Measurements from ENCODE around the gene VAV1.
"Not testable (repeated sequence)": the region's sequence is repeated elsewhere in the genome, so short reads cannot be mapped to it uniquely, and the experiment has no call there.

The VAV1 gene

GRCh38 chr19:6760606-6761005 is 11.9 kb upstream of the VAV1 start:
- no peak for ATAC-seq

DNA sequence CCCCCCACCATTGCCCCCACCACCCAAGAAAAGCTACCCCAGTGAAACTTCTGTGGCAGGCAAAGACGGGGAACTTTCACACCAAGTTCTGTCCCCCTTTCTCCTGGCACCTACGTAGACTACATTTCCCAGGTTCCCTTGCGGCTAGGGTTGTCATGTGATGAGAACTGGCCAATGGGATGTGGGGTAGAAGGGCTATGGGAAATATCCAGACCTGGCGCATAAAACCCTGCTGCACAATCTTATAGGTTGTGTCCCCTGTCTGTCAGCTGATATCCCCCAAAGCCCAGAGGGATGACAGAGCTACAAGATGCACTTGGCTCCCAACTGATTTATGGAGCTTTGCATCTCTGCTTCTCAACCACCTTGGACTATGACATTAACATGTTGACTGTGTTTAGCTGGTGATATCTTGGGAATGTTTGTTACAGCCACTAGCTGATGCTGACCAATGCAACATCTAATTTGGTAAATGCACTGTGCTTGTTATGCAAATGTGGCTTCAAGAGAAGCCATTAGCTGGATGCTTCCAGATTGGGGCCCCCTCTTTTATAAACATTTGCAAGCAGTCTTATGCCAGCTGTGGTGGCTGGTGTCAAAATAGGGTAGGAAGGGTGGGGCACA is 11.3 kb upstream of the VAV1 start:
- ATAC-seq: peak in 1 of 2 donors; percentile 48

- not testable (repeated sequence) for ATAC-seq
Observed at GRCh38 chr19:6762253-6762797, 10.2 kb upstream of the VAV1 start.

GRCh38 chr19:6765738-6766356 is 6.7 kb upstream of the VAV1 start:
- ATAC-seq: no peak

- ATAC-seq: no peak
Observed at GRCh38 chr19:6766357-6767080, 6.0 kb upstream of the VAV1 start.

- peak; percentile 43 to 49 for ATAC-seq
Observed at GRCh38 chr19:6767081-6767356, 5.5 kb upstream of the VAV1 start.

- peak; percentile 69 to 73 for ATAC-seq
Observed at GRCh38 chr19:6767357-6768235, 4.9 kb upstream of the VAV1 start, which contains the start of gene SH2D3A. Gene SH2D3A, minus strand, starts transcription at chr19:6767435. Its CDS starts 3,687 bp downstream, at chr19:6763748.

DNA sequence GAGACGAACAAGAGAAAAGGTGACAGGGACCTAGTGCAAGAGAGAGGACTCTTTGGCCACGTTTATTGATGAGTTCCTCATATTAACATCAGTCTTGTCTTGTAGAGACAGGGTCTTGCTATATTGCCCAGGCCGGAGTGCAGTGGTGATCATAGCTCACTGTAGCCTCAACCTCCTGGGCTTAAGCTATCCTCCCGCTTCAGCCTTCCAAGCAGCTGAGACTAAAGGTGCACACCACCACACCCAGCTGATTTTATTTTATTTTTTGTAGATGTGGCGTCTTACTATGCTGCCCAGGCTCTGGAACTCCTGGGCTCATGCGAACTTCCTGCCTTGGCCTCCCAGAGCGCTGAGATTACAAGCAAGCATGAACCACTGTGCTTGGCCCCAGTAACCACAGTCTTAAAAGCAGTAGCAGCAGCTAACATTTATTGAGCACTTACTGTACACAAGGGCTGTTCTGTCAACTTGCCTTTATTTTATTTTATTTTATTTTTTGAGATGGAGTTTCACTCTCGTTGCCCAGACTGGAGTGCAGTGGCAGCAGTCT is 4.2 kb upstream of the VAV1 start:
- ATAC-seq: no peak

DNA sequence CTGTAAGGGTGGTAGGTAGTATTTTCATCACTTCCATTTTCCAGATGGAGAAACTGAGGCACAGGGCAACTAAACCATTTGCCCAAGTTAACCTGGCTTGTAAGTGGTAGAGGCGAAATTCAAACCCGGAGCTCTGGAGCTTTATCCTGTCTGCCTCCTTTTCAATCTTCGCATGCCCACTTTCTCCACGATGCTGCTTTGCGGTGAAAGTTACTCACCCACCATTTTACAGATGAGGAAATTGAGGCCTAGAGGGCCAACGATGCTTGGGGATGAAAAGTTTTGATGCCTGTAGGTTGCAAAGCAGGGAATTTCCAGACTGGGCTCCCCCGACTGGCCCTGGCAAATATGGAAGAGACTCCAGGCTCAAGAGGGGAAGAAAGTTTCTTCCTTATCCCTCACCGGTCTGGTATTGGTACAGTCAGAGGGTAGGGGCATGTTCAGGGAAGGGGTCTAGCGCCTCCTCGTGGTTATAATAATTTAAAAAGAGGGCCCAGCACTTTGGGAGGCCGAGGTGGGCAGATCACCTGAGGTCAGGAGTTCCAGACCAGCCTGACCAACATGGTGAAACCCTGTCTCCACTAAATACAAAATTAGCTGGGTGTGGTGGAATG is 3.4 kb upstream of the VAV1 start:
- ATAC-seq: no peak

DNA sequence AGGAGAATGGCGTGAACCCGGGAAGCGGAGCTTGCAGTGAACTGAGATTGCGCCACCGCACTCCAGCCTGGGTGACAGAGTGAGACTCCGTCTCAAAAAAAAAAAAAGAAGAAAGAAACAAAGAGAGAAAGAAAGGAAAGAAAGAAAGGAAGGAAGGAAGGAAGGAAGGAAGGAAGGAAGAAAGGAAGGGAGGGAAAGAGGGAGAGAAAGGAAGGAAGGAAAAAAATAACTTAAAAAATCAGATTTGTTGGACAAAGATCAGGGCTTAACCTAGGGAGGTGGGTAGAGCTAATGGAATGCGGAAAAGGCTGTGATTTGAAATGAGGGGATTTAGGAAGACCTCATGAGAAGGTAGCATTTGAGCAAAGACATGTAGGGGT is 870 bp upstream of the VAV1 start:
- not testable (repeated sequence) for ATAC-seq

GRCh38 chr19:6772866-6773322 is 386 bp downstream of the VAV1 start:
- ATAC-seq: no peak

DNA sequence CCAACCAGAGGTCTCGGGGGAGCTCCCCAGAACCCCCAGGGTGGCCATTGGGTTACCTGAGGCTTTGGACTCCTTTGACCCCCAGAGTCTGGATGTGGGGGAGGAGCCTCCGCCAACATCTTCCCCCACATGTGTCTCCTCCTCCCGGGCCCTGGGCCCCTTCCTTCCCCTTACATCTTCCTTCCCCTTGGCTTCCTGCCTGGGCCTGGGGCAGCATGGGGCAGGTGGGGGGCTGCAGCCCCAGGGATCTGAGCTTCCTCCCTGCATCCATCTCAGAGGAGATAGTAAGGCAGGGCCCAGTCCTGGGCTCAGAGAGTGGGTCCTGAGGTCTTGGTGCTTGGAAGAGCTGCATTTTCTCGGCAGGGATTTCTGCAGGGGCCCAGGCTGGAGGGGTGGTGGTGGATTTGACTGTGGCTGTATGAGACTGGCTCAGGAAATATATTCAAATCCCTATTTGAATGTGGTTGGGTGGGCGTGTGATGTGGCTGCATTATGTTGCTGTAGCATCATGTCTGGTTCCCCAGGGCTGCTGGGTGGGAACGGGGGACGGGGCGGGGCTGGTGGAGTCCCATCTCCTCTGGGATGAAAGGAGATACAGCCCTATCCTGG is 919 bp downstream of the VAV1 start:
- peak; percentile 35 to 41 for ATAC-seq

DNA sequence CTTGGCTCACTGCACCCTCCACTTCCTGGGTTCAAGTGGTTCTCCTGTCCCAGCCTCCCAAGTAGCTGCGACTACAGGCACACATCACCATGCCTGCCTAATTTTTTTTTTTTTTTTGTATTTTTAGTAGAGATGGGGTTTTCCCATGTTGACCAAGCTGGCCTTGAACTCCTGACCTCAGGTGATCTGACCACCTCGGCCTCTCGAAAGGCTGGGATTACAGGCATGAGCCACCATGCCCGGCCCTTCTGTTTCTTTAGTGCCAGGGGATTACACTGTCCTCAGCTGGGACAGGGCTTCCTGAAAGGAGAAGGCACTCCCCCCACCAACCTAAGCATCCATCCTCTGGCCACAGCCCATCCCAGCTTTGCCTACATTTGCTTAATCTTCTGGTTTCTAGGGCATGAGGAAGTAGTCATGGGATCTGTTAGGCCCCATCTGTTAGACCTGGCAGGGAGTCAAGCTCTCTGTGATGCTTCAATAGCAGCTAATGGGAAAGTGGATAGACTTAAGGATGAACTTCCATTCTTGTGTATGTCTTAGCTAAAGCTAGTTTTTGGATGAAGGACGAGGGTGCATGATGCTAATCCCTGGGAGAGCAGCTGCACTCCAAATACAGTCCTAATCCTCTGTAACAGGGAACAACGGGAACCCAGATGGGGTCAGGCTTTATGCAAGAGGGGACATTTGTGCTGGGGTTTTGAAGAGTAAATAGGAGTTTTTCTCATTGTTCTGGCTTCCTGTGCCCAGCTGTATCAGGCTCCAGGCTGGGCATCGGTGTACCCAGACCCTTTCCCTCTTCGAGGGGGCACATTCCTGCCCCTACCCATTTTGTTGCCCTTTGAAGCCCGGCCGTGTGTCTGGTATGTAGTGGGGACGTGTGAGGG is 2.6 kb downstream of the VAV1 start:
- no peak for ATAC-seq

DNA sequence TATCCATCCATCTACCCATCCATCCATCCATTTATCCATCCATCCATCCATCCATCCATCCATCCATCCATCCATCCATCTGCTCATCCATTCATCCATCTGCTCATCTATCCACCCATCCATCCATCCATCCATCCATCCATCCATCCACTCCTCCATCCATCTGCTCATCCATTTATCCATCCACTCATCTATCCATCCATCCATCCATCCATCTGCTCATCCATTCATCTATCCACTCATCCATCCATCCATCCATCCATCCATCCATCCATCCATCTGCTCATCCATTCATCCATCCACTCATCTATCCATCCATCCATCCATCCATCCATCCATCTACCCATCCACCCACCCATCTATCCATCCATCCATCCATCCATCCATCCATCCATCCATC is 3.5 kb downstream of the VAV1 start:
- not testable (repeated sequence) for ATAC-seq

DNA sequence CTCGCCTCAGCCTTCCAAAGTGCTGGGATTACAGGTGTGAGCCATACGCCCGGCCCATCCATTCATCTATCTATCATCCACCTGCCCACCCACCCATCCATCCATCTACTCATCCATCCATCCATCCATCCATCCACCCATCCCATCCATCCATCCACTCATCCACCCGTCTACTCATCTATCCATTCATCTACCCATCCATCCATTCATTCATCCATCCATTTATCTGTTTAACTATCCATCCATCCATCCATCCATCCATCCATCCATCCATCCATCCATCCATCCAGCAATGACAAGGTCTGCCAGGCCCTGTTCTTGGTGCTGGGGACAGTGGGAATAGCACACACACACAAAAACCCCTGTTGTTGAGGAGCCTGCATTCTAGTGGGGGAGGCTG is 4.5 kb downstream of the VAV1 start:
- ATAC-seq: no peak

- no peak for ATAC-seq
Observed at GRCh38 chr19:6777434-6777833, 4.9 kb downstream of the VAV1 start.

DNA sequence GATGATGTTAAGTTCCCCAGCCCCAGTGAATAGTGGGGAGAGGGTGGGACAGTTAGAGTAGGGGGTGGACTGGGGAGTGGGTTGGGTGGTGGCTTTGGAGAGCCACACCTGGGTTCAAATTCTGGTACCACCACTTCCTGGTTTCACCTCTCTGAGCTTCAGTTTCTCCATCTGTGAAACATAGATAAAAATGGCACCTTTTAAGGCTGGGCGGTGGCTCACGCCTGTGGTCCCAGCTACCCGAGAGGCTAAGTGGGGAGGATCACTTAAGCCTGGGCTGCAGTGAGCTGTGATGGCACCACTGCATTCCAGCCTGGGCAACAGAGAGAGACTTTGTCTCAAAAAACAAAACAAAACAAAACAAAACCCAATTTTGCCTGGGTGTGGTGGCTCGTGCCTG is 5.9 kb downstream of the VAV1 start:
- no peak for ATAC-seq

- ATAC-seq: peak in 1 of 2 donors; percentile 56
Observed at GRCh38 chr19:6779206-6779605, 6.7 kb downstream of the VAV1 start.

GRCh38 chr19:6787393-6787792 is 14.9 kb downstream of the VAV1 start:
- no peak for ATAC-seq

DNA sequence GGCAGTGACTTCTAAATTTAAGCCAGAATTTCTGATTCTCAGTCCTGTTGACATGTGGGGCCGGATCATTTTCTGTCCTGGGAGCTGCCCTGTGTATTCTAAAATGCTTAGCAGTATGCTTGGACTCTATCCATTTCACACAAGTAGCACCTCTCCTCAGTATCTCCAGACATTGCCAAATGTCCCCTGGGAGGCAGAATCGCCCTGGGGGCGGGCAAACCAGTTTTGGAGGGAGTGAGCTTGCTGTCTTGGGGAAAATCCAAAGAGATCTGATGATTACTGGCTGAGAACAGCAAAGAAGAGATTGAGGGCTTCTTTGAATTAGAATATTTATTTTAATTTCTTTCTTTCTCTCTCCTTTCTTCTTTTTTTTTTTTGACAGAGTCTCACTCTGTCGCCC is 16.4 kb downstream of the VAV1 start:
- no peak for ATAC-seq
